Fibroblast of skin of right biceps (primary cell): ENCODE data around the gene TMEM151A.
A peak's percentile ranks its signal among the peaks of the same experiment; 100 is the strongest.
"Not testable (repeated sequence)": the region's sequence is repeated elsewhere in the genome, so short reads cannot be mapped to it uniquely, and the experiment has no call there.

Source experiments
- DNase-seq: peaks from one replicate; pipeline ENCODE4 v3.0.0-alpha.2; 2013

Gene TMEM151A

GRCh38 chr11:66310803-66311440 lies 19.2 kb downstream of the TMEM151A start:
- DNase-seq, result not testable (repeated sequence)

- DNase-seq, result no peak
These were observed 19.8 kb downstream of the TMEM151A start for GRCh38 chr11:66311470-66311964.

DNA sequence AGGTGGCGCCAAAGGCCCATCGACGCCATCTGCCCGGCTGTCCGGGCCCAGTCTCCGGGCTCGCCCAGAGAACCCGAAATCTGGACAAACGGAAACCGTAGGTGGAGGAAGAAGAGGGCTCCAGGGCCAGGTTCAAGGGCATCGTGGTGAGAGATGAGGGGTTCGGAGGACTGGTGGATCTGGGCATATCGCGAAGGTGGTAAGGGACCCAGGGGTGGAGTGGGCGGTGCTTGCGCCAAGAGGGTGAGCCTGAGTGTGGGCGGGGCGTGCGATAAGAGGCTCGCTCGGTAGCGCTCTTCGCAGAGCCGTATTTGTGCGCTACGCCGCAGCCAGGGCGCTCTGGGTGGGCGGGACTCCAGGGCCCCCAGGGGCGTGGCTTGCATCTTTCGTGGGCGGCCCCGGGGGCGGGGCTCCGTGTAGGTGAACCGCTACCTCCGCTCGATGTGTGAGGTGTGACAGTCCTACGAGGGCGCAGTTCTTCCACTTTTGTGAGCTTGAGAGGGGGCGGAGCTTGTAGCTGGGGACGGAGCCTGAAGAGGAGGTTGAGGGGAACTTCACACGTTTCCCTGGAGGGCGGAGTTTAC lies 20.4 kb downstream of the TMEM151A start:
- peak; percentile 90 for DNase-seq

GRCh38 chr11:66312549-66313320 lies 21.0 kb downstream of the TMEM151A start:
- peak; percentile 100 for DNase-seq

DNA sequence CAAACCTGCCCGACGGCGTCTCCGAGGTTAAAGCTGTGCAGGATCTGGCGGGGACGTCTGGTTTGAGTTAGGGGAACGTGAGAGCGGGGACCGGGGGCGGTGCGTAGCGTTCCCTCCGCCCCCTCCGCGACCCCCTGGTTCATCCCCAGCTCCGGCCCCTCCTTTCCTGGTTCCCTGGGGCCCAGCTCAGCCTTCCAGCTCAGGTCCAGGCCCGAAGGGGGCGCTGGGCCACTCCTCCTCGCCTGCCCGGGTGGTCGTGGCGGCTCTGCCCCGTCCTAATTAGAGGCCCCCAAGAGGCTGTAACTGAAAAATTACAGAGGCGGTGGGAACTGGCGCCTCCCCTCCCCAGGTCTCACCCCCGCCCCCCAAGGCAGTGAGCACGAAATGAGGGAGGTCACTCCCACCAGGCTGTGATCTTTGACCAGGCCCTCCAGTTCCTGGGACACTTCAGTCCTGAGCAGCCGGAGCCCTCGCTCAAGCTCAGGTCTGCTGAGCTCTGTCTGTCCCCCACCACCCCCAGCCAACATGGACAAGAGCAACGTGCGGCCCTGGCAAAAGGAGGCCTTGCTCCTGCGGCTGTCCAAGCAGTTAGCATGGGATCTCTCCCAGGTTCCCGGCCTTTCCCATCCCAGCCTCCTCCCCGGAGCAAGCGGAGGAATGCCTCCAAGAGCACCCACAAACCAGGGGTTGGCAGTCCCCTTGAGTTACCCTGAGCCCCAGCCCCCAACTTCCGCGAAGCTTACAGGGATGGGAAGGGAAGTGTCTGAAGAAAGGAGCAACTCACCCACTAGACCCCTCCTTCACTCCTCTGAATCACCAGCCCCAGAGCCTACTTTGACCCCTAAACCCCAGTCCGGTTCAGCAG lies 21.9 kb downstream of the TMEM151A start:
- peak; percentile 67 for DNase-seq

DNA sequence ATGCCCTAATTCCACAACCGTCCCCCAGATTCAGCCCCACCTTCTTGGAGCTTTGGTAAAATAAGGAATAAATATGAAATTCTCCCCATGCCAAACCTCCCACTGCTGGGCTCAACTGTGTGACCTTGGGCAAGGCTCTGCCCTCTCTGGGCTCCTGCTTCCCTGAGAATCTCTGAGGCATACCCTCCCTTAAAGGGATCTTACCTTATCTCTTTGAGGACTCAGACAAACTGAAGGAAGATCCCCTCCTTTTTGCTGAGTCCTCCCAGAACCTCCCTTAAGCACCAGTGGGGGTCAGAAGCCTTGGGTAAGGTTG lies 22.4 kb downstream of the TMEM151A start:
- no peak for DNase-seq

DNA sequence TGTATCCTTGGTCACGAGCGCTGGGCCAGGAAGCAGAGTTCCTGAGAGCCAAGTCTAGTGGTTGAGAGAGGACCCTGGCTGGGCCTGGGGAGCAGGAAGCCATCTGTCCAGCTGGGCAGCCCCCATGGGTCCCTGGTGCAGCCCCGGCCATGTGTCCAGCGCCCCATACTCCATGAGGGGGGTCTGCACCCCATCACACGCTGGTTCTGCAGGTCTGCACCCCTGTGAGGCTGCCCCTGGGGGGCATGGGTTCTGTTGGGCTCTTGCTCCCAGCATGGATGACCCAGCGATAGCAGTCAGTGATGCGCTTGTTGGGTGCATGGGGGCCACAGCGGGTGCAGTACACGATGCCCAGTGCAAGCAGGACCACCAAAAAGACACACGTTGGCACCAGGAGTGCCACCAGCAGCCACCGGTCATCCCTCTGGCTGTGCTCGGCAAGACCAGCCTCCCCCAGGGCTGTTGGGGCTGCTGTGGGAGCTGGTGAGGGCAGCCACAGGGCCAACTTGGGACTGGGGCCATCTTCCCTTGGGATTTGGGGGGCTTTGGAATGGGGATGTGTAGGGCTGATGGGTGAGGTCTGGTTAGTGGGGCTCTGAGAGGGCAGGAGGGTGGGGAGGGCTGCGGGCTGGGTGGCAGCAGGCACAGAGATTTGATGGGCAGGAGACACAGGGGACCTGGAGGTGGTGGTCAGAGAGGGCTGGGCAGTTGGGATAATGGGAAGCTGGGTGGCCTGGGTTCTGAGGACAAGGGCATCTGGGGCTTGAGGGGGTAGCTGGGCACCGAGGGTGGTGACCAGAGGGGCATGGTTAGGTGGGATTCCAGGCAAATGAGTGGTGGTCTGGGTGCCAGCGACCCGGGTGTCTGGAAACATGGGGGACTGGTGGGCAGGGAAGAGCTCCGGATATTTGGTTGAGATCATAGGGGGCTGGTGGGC lies 23.1 kb downstream of the TMEM151A start:
- no peak for DNase-seq

GRCh38 chr11:66315498-66315885 lies 23.8 kb downstream of the TMEM151A start:
- no peak for DNase-seq

- no peak for DNase-seq
These were observed 24.5 kb downstream of the TMEM151A start for GRCh38 chr11:66315921-66316811.

- DNase-seq, result peak; percentile 94
These were observed 25.2 kb downstream of the TMEM151A start, which contains the start of gene CD248 for GRCh38 chr11:66316849-66317251. CD248 (minus strand) TSS chr11:66317044; CDS start chr11:66317027, 17 bp downstream.

GRCh38 chr11:66317322-66317722 lies 25.6 kb downstream of the TMEM151A start:
- peak; percentile 84 for DNase-seq

GRCh38 chr11:66317723-66318599 lies 26.3 kb downstream of the TMEM151A start:
- peak; percentile 91 for DNase-seq

- no peak for DNase-seq
These were observed 26.9 kb downstream of the TMEM151A start for GRCh38 chr11:66318600-66318970.

DNA sequence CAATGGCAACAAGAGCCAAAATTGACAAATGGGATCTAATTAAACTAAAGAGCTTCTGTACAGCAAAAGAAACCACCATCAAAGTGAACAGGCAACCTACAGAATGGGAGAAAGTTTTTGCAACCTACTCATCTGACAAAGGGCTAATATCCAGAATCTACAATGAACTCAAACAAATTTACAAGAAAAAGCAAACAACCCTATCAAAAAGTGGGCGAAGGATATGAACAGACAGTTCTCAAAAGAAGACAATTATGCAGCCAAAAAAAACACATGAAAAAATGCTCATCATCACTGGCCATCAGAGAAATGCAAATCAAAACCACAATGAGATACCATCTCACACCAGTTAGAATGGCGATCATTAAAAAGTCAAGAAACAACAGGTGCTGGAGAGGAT lies 28.6 kb downstream of the TMEM151A start:
- DNase-seq, result not testable (repeated sequence)

- DNase-seq, result not testable (repeated sequence)
These were observed 29.1 kb downstream of the TMEM151A start for GRCh38 chr11:66320748-66321147.

GRCh38 chr11:66321606-66322005 lies 29.9 kb downstream of the TMEM151A start:
- no peak for DNase-seq

DNA sequence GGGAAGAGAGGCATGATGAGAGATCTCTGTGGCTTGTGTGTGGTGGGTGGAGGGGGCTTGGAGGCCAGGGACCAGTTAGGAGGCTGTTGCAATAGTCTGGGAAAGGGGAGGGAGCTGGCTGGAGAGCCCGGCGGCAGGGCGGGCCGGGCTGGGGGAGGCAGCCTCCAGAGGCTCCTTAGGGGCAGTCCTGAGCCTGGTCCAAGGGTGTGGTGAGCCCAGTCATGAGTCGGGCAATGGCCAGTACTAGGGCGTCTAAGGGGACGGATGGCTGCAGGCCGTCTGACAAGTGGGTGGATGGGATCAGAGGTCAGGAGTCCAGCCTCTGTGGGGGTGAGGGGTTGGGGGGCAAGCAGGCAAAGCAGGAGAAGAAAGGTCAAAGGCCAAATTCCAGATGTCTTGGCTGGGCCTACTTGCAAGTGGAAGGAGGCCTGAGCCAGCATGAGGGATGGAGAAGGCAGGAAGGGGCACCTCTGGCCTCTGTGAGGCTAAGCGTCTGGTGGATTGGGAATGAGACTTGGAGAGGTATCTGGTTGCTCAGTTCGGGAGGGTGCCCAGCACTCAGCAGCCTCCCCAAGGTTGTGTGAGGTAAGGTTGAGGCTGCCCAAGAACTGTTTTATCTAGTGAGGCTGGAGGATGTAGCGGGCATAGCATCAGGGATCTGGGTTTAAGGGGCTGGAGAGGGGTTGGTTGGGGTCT lies 31.2 kb downstream of the TMEM151A start:
- no peak for DNase-seq

DNA sequence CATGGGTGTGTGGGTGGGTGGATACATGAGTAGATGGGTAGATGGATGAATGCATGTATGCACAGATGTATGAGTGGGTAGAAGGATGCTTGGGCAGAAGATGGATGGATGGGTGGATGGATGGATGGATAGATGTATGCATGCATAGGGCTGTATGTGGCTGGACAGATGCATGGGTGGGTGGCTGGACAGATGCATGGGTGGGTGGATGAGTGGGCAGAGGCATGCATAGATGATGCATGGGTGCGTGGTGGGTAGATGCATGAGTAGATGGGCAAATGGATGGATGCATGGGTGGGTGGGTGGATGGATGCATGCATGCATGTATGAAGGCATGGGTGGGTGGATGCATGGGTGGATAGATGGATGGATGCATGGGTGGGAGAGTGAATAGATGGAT lies 32.0 kb downstream of the TMEM151A start:
- DNase-seq, result no peak

GRCh38 chr11:66324664-66325063 lies 33.0 kb downstream of the TMEM151A start:
- DNase-seq, result peak; percentile 84
